ENCODE results near the gene SRRM2.

GRCh38 chr16:2767140-2767731 lies 14.8 kb downstream of the SRRM2 start:
- TF ChIP-seq CTCF (IDR thresholded peaks at IDR 0.05): no peak
- TF ChIP-seq ZFX (IDR thresholded peaks at IDR 0.05; ENCODE audit: borderline replicate concordance): no peak
